ENCODE measurements around the gene ING4. TPM values are rescaled to one million over a fixed set of nuclear protein-coding genes. Genes with fewer than 3 reads are reported as not detected.

The ING4 gene
- total RNA-seq, 1 donor from 2014 or later = 135 TPM

DNA sequence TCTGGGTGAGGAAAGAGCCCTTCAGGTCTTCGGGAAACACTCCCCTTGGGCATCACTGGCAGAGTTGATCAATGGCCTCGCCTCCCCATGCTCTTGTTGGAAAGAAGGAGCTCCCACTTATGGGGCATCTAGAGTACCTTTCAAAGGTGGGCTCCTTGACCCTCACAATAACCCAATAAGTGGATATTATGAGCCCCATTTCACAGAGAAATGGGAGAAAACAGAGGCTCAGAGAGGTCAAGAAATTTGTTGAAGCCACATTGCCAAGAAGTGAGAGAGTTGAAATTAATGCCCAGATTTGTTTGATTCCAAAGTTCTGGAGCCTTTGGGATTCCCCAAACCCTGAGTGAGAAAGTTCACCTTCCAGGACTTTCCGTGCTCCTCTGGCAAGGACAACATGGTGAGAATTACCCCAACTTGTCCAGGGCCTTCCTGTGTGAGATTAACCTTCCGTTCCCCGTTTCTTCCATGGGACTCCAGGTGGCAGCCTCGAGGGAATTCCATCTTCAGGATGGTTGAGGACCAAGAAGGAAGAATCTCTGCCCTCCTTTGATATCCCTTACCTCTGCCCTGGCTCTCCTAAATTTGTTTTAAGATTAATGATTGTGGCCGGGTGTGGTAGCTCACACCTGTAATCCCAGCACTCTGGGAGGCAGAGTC, 48.3 kb downstream of the ING4 start:
- no peak overlapping the region for H3K4me3 ChIP-seq
- Mint-ChIP-seq H3K36me3 (no peaks in the 10 kb centered on the region), H3K4me3 (peak overlapping the region; percentile 55), H3K27ac (peak overlapping the region; percentile 80), H3K4me1 (peaks cover 47% of the 10 kb centered on the region), H3K27me3 (ENCODE audit: insufficient read depth, low read depth) (peaks cover 19% of the 10 kb centered on the region), H3K9me3 (no peaks in the 10 kb centered on the region)
- H2AFZ ChIP-seq (replicated peaks) = no peak overlapping the region
- peaks cover 33% of the 10 kb centered on the region for H3K4me1 ChIP-seq
- H3F3A ChIP-seq (ENCODE audit: low read depth) = peaks cover 67% of the 10 kb centered on the region
- no peaks in the 10 kb centered on the region for H3K9me3 ChIP-seq (ENCODE audit: low read depth)
- no peak overlapping the region for H3K4me2 ChIP-seq
- no peaks in the 10 kb centered on the region for H3K79me2 ChIP-seq (ENCODE audit: low read depth)
- no peak overlapping the region for H3K9ac ChIP-seq
- H3K36me3 ChIP-seq = no peaks in the 10 kb centered on the region
- DNase-seq (ENCODE audit: low spot score) = peak; percentile 56
- peaks cover 11% of the 10 kb centered on the region for H3K27me3 ChIP-seq
- H3K27ac ChIP-seq = peak overlapping the region; percentile 77
- no peak for TF ChIP-seq EZH2phosphoT487 (IDR thresholded peaks at IDR 0.05)
- TF ChIP-seq, protein P1, sequence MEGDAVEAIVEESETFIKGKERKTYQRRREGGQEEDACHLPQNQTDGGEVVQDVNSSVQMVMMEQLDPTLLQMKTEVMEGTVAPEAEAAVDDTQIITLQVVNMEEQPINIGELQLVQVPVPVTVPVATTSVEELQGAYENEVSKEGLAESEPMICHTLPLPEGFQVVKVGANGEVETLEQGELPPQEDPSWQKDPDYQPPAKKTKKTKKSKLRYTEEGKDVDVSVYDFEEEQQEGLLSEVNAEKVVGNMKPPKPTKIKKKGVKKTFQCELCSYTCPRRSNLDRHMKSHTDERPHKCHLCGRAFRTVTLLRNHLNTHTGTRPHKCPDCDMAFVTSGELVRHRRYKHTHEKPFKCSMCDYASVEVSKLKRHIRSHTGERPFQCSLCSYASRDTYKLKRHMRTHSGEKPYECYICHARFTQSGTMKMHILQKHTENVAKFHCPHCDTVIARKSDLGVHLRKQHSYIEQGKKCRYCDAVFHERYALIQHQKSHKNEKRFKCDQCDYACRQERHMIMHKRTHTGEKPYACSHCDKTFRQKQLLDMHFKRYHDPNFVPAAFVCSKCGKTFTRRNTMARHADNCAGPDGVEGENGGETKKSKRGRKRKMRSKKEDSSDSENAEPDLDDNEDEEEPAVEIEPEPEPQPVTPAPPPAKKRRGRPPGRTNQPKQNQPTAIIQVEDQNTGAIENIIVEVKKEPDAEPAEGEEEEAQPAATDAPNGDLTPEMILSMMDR (IDR thresholded peaks at IDR 0.05) = peak; percentile 21
- no peak for TF ChIP-seq EZH2 (IDR thresholded peaks at IDR 0.05)
- no peaks in the 10 kb centered on the region for H4K20me1 ChIP-seq (ENCODE audit: low read depth)

DNA sequence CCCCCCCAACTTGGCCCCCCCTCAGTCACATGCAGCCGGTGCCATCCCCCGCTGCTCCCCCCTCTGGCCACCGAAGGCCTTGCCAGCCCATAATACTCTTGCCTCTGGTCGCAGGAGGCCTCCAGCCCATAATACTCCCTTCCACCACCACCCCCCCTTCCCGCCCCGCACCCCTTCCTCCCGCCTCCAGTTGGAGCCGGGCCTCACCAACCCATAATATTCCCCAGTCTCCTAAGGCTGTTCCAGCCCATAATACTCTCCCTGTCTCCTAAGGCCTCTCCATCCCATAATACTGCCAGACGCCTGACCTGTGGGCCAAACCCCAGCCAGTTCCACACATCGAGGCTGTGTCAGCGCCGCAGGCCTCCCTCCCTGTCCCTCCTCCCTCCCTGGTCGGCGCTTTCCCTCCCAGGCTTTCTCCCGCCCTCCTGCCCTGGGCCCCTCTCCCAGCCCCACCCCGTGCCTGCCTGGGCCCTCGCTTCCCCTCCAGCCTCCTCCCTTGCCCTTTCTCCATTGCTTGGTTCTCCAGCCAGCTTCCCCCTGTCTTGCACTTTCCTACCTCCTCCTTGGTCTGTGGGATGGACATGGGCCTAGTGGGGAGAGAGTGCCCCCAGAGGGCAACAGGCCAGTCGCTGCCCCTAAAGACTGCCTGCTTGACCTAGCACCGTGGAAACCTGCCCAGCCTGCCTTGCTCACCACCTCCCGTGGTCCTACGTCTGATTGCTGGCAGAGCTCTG, 49.0 kb downstream of the ING4 start:
- H4K20me1 ChIP-seq (ENCODE audit: low read depth) = no peaks in the 10 kb centered on the region
- no peaks in the 10 kb centered on the region for H3K79me2 ChIP-seq (ENCODE audit: low read depth)
- DNase-seq (ENCODE audit: low spot score) = peak; percentile 96
- peaks cover 4% of the 10 kb centered on the region for H3K27me3 ChIP-seq
- no peak overlapping the region for H3K9ac ChIP-seq
- no peaks in the 10 kb centered on the region for H3K36me3 ChIP-seq
- H3K27ac ChIP-seq = peak overlapping the region; percentile 77
- peaks cover 73% of the 10 kb centered on the region for H3F3A ChIP-seq (ENCODE audit: low read depth)
- no peak overlapping the region for H3K4me3 ChIP-seq
- H3K9me3 Mint-ChIP-seq = no peaks in the 10 kb centered on the region
- no peaks in the 10 kb centered on the region for H3K36me3 Mint-ChIP-seq
- H2AFZ ChIP-seq (replicated peaks) = no peak overlapping the region
- H3K27ac Mint-ChIP-seq = peak overlapping the region; percentile 80
- H3K9me3 ChIP-seq (ENCODE audit: low read depth) = no peaks in the 10 kb centered on the region
- peaks cover 47% of the 10 kb centered on the region for H3K4me1 Mint-ChIP-seq
- peaks cover 18% of the 10 kb centered on the region for H3K27me3 Mint-ChIP-seq (ENCODE audit: insufficient read depth, low read depth)
- TF ChIP-seq EZH2 (IDR thresholded peaks at IDR 0.05) (no peak), EZH2phosphoT487 (IDR thresholded peaks at IDR 0.05) (no peak)
- TF ChIP-seq, protein P1 (IDR thresholded peaks at IDR 0.05) = peak; percentile 52
- peak overlapping the region; percentile 55 for H3K4me3 Mint-ChIP-seq
- no peak overlapping the region for H3K4me2 ChIP-seq
- peaks cover 33% of the 10 kb centered on the region for H3K4me1 ChIP-seq

DNA sequence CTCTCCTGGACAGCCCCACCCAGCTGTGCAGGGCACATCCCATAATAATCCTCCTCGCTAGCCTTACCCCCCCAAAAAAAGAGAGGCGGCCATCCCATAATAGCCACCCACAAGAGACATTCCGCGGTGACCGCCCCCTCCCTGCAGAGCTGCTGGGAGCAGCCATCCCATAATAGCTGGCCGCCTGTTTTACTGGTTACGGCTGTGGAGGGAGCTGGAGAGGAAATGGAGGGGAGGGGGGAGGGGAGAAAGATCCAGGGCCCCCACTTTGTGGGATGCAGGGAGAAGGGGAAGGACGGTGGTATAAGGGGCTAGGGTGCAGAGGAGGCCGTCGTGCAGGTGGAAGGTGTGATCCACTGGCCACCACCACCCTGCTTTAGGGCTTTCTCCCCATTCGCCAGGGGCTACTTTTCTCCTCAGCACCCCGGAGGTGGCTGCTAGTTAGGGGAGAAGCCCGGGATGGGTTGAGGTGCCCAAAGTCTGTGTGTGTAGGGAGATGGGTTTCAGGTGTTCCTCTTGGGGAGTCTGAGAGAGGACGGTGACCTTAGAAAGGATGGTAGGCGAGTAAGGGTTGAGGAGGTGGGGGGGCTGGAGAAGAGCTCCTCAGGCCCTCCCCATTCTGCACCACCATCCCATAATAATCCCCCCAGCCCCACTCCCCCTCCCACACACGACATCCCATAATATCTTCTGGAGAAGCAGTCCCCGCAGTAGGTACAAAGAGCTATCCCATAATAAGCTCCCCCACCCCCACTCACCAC, 49.7 kb downstream of the ING4 start:
- TF ChIP-seq EZH2phosphoT487 (IDR thresholded peaks at IDR 0.05) (no peak), EZH2 (IDR thresholded peaks at IDR 0.05) (no peak)
- TF ChIP-seq, protein P1 (IDR thresholded peaks at IDR 0.05) = no peak
- no peaks in the 10 kb centered on the region for H3K79me2 ChIP-seq (ENCODE audit: low read depth)
- H4K20me1 ChIP-seq (ENCODE audit: low read depth) = no peaks in the 10 kb centered on the region
- no peaks in the 10 kb centered on the region for H3K9me3 Mint-ChIP-seq
- DNase-seq (ENCODE audit: low spot score) = peak; percentile 77
- H3K27ac ChIP-seq = peak overlapping the region; percentile 76
- peak overlapping the region; percentile 60 for H3K4me3 Mint-ChIP-seq
- no peaks in the 10 kb centered on the region for H3K36me3 Mint-ChIP-seq
- peak overlapping the region; percentile 28 for H3K4me3 ChIP-seq
- peaks cover 47% of the 10 kb centered on the region for H3K4me1 Mint-ChIP-seq
- H3K27me3 Mint-ChIP-seq (ENCODE audit: insufficient read depth, low read depth) = peaks cover 18% of the 10 kb centered on the region
- peaks cover 33% of the 10 kb centered on the region for H3K4me1 ChIP-seq
- no peaks in the 10 kb centered on the region for H3K27me3 ChIP-seq
- H3K36me3 ChIP-seq = no peaks in the 10 kb centered on the region
- H3F3A ChIP-seq (ENCODE audit: low read depth) = peaks cover 81% of the 10 kb centered on the region
- no peaks in the 10 kb centered on the region for H3K9me3 ChIP-seq (ENCODE audit: low read depth)
- H3K4me2 ChIP-seq = peak overlapping the region; percentile 62
- H3K9ac ChIP-seq = no peak overlapping the region
- H2AFZ ChIP-seq (replicated peaks) = no peak overlapping the region
- peak overlapping the region; percentile 96 for H3K27ac Mint-ChIP-seq

Data from neural progenitor cell (in vitro differentiated cells).